Measurements from ENCODE around the gene CRYBG1.

Gene CRYBG1

GRCh38 chr6:106421496-106421895, 61.0 kb downstream of the CRYBG1 start:
- in situ Hi-C loops (cut with MboI; ENCODE audit: low sequenced_read_pairs): no loop called here

GRCh38 chr6:106422534-106422933, 62.0 kb downstream of the CRYBG1 start:
- in situ Hi-C loops (cut with MboI; ENCODE audit: low sequenced_read_pairs): no loop called here

- in situ Hi-C loops (cut with MboI; ENCODE audit: low sequenced_read_pairs): no loop called here
These were observed 64.9 kb downstream of the CRYBG1 start for GRCh38 chr6:106425382-106425781.

GRCh38 chr6:106426250-106426970, 65.9 kb downstream of the CRYBG1 start:
- in situ Hi-C loops (cut with MboI; ENCODE audit: low sequenced_read_pairs): no loop called here

- in situ Hi-C loops (cut with MboI; ENCODE audit: low sequenced_read_pairs): no loop called here
These were observed 69.9 kb downstream of the CRYBG1 start for GRCh38 chr6:106430466-106430865.

- in situ Hi-C loops (cut with MboI; ENCODE audit: low sequenced_read_pairs): no loop called here
These were observed 70.9 kb downstream of the CRYBG1 start for GRCh38 chr6:106431405-106431804.

GRCh38 chr6:106431972-106432371, 71.5 kb downstream of the CRYBG1 start:
- in situ Hi-C loops (cut with MboI; ENCODE audit: low sequenced_read_pairs): no loop called here

GRCh38 chr6:106434530-106434929, 74.0 kb downstream of the CRYBG1 start:
- in situ Hi-C loops (cut with MboI; ENCODE audit: low sequenced_read_pairs): no loop called here

GRCh38 chr6:106439459-106439858, 78.9 kb downstream of the CRYBG1 start:
- in situ Hi-C loops (cut with MboI; ENCODE audit: low sequenced_read_pairs): no loop called here

GRCh38 chr6:106440546-106440945, 80.0 kb downstream of the CRYBG1 start:
- in situ Hi-C loops (cut with MboI; ENCODE audit: low sequenced_read_pairs): loop anchor here (10.0 kb wide), 1 partner anchor 544 kb away; no protein-coding TSS in a partner anchor

GRCh38 chr6:106442395-106442794, 81.9 kb downstream of the CRYBG1 start:
- in situ Hi-C loops (cut with MboI; ENCODE audit: low sequenced_read_pairs): loop anchor here (10.0 kb wide), 1 partner anchor 542 kb away; no protein-coding TSS in a partner anchor

GRCh38 chr6:106444777-106445507, 84.4 kb downstream of the CRYBG1 start:
- in situ Hi-C loops (cut with MboI; ENCODE audit: low sequenced_read_pairs): loop anchor here (5.0 to 10.0 kb wide), 2 partner anchors 117 to 540 kb away; no protein-coding TSS in a partner anchor

GRCh38 chr6:106445508-106445878, 85.0 kb downstream of the CRYBG1 start:
- in situ Hi-C loops (cut with MboI; ENCODE audit: low sequenced_read_pairs): loop anchor here (5.0 to 10.0 kb wide), 2 partner anchors 117 to 539 kb away; no protein-coding TSS in a partner anchor

GRCh38 chr6:106446287-106446885, 85.9 kb downstream of the CRYBG1 start:
- in situ Hi-C loops (cut with MboI; ENCODE audit: low sequenced_read_pairs): loop anchor here (5.0 to 10.0 kb wide), 2 partner anchors 116 to 538 kb away; no protein-coding TSS in a partner anchor

- in situ Hi-C loops (cut with MboI; ENCODE audit: low sequenced_read_pairs): loop anchor here (5.0 to 10.0 kb wide), 2 partner anchors 115 to 538 kb away; no protein-coding TSS in a partner anchor
These were observed 86.5 kb downstream of the CRYBG1 start for GRCh38 chr6:106446983-106447382.

- in situ Hi-C loops (cut with MboI; ENCODE audit: low sequenced_read_pairs): loop anchor here (5.0 to 10.0 kb wide), 2 partner anchors 114 to 537 kb away; no protein-coding TSS in a partner anchor
These were observed 87.5 kb downstream of the CRYBG1 start for GRCh38 chr6:106448000-106448426.

- in situ Hi-C loops (cut with MboI; ENCODE audit: low sequenced_read_pairs): no loop called here
These were observed 90.1 kb downstream of the CRYBG1 start for GRCh38 chr6:106450653-106451052.

GRCh38 chr6:106451439-106451838, 90.9 kb downstream of the CRYBG1 start:
- in situ Hi-C loops (cut with MboI; ENCODE audit: low sequenced_read_pairs): no loop called here

GRCh38 chr6:106452628-106453027, 92.1 kb downstream of the CRYBG1 start:
- in situ Hi-C loops (cut with MboI; ENCODE audit: low sequenced_read_pairs): no loop called here

- in situ Hi-C loops (cut with MboI; ENCODE audit: low sequenced_read_pairs): no loop called here
These were observed 93.3 kb downstream of the CRYBG1 start for GRCh38 chr6:106453756-106454367.

GRCh38 chr6:106456756-106457155, 96.2 kb downstream of the CRYBG1 start:
- in situ Hi-C loops (cut with MboI; ENCODE audit: low sequenced_read_pairs): no loop called here
